Muscle of back (tissue), 13 donors: ENCODE data around the gene SPATA3. TPM values are rescaled to one million over a fixed set of nuclear protein-coding genes. Genes with fewer than 3 reads are reported as not detected.

Experiments used
- DNase-seq, 3 donors: peaks; one replicate each; pipeline versions ENCODE4 v3.0.0 to v3.0.0-alpha.2; 2013
- long read RNA-seq, 9 donors: transcript quantifications; one replicate each; lab custom pipeline, GENCODE V29; 2026
- polyA plus RNA-seq, 10 donors: library from polyadenylated mRNA; unstranded; fragments of 120-200 nt; gene quantifications; one replicate each; pipeline ENCODE4 v1.2.1, GENCODE V29; 2013; ENCODE audit not compliant: insufficient read length in 10 of 10

Gene SPATA3
- not detected for polyA plus RNA-seq
- long read RNA-seq, donor 1: 0 reads
- long read RNA-seq, donor 2: 0 reads
- long read RNA-seq, donor 3: 0 reads
- long read RNA-seq, donor 4: 0 reads
- long read RNA-seq, donor 5: 0 reads
- long read RNA-seq, donor 6: 0 reads
- long read RNA-seq, donor 7: 0 reads
- long read RNA-seq, donor 8: 0 reads
- long read RNA-seq, donor 9: 0 reads

DNA sequence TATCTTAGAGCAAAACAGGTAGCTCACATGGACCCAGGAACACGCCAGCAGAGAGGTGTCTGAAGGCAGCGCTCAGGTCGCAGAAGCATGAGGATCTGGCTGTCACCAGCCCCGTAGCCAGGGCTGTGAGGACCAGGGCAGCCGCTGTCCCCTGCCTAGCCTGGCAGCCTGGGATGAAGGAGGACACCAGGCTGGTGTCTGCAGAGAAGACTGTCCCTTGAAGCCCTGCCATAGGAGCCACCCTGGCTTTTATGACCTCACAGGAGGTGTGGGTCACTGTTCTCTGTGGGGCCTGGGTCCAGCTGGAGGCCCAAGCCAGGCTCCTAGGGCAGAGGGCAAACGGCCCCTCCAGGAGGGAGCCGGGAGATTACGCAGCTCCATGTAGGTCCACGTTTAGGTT is at the start of gene SPATA3:
TSS of gene SPATA3 (plus strand) at position 301 of the 400 bp plus-strand sequence. CDS start 113 bp downstream, outside the sequence.
- no peak for DNase-seq

DNA sequence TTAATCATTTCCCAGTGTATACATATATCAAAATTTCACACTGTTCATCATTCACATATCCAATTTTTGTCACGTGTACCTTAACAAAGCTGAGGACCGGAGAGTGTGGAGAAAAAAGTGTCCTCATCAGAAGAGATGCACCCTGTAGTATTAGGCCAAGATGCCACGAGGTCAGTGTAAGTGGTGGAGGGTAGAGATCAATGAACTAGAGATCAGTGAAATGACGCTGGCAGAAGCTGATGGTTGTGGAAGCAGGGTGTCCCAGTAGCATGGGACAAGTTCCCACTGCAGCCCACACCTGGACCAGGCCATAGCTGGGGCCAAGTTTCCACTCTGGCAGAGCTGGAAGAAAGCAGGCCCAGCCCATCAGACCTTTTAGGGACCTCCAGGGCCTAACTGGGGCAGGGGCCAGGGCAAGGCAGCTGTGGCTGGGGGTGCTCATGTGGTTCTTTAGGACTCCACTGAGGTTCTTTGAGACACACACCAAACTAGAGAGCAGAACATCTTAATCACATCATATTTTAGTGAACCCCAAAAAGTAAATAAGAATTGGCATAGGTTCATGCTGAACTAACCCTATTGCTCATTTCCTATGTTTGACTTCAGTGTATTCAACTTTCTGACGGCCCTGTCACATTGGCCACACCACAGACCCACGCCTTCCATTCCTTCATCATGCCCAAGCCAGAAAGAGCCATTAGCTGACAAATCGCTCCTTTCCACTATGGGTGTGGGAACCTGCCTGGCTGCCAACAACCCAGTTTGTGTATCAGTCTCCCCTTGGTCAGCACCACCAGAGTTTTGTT is 49.3 kb upstream of the SPATA3 start:
- no peak for DNase-seq

DNA sequence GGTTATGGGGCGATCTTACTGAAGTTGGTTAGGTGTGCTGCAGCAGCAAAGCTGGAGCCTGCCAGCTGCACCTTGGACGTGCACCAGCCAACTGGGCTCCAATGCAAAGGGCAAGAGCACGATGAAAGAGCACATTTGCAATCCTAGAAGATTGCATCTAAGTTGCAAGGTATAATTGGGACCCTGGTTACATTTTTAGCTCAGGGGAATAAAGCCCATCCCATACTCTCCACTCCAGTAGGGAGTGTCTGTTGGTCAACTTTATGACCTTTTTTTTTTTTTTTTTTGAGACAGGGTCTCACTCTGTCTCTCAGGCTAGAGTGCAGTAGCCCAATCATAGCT is 48.7 kb upstream of the SPATA3 start:
- no peak for DNase-seq

DNA sequence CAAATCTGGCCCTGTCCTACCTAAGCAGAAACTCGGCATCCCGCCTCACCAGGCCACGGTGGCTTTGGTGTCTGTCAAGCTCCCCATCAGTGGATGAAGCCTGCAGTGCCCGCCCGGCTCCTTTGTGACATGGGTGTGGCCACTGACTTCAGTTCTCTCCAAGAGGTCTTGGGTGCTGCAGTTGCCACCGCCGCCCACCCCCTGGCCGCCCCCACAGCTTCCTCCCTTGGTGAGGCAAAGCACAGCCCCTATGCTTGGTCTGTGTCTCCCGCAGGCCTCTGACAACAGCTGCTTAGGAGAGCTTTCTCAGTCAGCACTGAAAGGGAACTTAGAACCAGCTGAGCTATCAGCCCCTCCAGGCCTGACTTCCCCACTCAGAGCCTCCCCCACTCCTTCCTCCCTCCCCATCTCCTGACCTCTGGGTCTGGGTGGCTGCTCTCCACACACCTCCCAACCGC is 48.0 kb upstream of the SPATA3 start:
- DNase-seq: no peak

DNA sequence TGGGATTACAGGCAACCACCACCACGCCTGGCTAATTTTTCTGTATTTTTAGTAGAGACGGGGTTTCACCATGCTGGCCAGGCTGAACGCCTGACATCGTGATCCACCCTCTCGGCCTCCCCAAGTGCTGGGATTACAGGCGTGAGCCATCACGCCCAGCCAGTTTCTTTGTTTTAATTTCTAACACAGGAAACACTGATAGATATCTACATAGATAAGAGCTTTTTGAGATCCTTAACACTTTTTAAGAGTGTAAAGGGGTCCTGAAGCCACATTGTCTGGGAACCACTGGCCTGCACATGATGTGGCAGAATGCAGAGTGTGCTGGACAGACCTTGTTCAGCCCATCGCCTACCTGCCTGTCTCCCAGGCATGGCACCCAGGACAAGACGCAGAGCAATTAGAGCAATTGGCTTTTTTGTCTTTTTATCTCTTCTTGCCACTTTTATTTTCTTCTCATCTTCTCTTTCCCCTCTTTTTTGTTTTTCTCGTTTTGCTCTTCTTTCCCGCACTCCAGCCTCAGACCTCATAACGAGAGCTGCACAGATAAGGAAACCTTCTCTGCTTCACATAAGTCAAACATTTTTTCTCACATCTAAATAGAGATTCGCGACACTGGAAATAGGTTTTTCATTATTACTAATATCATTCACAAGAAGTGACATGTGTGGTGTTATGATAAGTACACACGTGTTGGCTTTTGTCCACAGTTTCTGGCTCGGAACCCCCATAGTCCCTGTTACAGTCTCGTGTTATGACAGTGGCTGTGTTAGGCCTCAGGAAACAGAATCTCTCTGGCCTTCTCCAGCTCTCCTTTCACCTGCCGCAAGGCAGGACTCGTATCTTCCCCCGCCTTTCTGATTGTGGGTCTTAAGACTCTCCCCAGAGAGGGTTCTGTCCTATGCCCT is 45.7 kb upstream of the SPATA3 start:
- DNase-seq: no peak

DNA sequence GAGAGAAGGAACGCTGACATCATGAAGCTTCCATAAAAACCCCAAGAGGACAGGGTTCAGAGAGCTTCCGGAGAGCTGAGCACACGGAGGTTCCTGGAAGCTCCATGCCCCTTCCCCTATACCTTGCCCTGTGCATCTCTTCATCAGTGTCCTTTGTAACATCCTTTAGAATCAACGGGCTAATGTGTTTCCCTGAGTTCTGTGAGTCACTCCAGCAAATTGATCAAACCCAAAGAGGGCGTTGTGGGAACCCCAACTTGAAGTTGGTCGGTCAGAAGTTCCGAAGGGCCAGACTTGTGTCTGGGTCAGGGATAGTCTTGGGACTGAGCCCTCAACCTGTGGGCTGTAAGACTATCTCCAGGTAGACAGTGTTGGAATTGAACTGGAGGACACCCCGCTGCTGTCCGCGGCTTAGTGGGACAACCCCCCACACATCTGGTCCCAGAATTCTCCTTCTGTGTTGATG is 45.0 kb upstream of the SPATA3 start:
- DNase-seq: no peak

DNA sequence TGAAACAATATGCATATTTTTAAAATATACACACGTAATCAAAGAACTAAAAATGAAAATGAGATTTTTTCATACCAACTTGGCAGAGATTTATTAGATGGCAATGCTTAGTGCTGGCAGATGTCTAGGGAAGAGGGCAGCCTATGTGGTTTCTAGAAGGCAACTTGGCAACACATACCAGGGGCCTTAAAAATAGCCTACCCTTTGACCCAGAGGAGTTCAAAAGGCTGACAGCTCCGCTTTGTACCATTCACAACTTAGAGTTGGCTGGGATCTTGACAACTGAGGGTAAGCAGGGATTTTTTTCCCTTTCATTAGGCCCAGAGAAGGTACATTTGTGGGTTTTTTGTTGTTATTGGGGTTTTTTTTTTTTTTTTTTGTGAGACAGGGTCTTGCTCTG is 44.5 kb upstream of the SPATA3 start:
- no peak for DNase-seq

DNA sequence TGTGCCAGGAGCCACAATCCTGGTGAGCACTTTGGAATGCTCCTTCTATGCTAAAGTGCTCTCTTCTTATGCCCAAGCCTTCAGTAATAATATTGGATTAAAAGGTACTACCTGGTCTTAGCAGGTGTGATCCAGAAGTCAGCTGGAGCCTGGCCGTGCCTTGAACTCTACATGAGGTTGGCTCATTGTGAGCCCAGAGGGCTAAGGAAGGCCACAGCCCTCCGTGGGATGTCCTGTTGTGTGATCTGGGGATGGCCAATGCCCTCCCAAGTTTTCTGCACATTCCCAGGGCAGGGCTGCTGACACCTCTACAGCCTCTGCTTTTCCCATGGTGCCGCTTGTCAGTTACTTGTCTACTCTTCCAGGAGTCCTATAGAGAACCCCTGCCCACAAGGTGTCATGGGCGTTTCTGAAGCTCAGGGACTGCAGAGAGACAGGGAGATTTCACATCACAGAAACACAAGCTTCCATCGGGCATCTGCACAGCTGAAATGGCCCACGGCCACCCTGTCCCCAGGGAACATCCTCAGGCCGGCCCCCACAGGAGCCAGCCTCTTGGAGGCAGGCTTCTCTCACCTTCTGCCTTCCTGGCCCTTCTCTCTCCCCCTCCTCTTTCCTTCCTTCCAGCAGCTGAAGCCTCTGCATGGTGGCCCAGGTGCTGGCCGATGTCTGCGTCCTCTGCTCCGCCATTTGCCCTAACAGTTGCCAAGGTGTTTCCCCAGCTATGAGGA is 43.5 kb upstream of the SPATA3 start:
- no peak for DNase-seq

DNA sequence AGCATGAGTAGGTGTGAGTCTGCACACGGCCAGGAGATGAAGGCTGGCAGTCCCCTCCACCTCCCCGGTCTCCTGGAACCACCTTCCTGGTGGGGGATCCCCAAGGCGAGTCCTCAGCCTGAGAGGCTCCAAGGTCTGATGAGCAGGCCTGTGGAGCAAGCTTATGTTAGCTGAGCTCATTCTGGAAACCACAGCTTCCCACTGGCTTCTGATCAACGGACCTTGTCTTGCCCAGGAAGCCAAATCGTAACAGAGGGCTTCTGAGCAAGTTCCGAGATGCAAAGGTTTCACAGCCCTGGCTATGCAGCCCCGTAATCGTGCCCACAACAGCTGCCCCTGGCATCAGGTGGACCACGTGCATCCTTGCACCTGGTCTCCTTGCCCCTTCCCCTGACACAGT is 42.1 kb upstream of the SPATA3 start:
- no peak for DNase-seq

DNA sequence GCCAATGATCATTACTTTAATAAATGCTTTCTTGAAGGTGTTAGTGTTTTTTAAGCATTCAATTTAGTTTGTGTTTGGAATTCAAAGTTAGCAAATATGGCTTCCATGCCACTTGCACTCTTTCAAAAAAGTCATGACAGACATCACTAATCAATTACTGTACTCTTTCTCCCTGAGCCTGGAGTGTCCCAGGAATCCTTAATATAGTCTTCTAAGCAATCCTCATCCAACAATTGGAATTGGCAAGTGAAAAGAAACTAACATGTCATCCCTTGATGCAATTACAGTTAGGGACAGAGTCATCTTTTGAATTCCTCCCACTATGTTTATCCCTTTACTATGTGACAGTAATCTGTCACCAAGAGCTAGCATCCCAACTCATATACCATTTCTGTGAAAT is 41.2 kb upstream of the SPATA3 start:
- no peak for DNase-seq

DNA sequence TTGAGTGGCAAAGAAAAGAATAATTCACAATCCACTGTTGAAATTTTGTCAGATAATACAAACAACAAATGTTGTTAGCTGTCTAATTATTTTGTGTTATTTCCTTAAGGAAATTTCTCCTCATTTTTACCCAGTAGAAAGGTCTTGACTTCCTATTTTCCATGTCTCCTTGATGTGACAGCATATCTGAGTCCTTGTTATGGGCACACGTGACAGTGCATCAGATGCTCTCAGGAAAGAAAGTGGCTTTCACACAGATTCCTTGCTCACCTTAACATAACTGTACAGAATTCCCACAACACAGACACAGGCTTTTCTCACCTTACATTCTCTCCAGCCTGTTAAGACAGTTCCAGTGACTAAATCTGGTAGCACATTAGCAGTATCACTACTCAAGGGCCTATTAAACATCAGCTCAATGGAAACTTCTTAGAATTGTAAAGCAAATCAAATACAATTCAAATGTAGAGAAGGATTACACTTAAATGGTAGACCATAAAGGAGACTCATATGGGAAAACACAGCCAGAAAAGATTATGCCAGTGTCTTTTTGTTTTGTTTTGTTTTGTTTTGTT is 40.7 kb upstream of the SPATA3 start:
- DNase-seq: no peak

DNA sequence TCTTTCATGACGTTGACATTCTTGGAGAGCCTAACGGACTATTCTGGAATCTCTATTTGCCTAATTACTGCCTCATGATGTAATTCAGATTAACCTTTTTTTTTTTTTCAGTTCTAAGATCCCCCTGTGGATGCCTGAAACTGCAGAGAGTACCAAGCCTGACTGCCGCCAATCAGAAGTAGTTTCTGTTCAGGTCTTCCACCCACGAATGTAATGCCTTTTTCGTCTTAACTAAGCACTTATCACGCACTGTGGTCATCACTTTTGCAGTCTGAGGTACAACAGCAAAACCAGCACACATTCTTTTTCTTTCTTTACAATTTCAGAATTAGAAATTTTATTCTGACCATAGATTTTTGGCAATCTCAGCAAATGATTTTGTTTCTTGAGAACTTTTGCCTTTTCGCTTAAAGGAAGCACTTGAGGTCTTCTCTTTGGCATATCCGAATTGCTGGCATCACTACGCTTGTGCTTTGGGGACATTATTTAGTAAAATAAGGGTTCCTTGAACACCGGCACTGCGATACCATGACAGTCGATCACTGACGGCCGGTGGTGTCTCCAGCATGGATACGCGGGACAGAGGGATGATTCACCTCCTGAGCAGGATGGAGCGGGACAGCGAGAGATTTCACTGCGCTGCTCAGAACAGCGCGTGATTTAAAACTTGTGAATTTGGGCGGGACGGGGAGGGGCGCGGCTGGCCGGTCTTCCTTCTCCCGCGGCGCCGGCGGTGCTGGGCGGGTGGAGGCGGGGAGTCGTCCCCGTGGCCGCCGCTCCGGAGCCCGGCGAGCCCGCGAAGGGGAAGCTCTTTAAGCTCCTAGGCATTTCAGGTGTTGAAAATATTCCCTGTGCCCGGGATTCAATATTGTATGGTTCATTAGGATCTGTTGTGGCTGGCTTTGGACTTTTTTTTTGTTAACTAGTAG is 38.8 kb upstream of the SPATA3 start:
- DNase-seq: peak; percentile 7 to 67 (median 16)

DNA sequence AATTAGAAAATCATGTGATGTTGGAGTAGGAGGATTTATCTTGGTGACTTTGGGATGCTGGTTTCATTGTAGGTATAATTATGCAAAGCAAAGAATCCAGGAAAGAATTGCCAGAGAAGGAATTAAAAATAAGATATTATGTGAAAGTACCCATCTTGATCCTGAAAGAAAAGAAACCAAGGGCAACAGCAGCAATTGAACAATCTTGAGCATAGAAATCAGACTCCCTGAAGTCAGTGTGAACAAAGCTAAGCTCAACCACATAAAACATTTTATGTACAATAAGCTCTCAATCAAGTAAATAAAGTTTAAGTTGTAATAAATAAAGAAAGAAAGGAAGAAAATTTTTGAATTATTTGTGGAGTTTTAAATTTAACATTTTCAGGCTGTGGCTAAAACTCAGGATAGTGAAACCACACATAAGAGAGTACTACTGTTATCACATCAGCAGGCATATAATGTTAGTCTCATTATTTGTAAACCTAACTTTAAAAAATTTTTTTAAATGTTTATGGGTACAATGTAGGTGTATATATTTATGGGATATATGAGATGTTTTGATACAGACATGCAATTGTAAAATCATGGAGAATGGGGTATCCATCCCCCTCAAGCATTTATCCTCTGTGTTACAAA is 38.0 kb upstream of the SPATA3 start:
- no peak for DNase-seq

DNA sequence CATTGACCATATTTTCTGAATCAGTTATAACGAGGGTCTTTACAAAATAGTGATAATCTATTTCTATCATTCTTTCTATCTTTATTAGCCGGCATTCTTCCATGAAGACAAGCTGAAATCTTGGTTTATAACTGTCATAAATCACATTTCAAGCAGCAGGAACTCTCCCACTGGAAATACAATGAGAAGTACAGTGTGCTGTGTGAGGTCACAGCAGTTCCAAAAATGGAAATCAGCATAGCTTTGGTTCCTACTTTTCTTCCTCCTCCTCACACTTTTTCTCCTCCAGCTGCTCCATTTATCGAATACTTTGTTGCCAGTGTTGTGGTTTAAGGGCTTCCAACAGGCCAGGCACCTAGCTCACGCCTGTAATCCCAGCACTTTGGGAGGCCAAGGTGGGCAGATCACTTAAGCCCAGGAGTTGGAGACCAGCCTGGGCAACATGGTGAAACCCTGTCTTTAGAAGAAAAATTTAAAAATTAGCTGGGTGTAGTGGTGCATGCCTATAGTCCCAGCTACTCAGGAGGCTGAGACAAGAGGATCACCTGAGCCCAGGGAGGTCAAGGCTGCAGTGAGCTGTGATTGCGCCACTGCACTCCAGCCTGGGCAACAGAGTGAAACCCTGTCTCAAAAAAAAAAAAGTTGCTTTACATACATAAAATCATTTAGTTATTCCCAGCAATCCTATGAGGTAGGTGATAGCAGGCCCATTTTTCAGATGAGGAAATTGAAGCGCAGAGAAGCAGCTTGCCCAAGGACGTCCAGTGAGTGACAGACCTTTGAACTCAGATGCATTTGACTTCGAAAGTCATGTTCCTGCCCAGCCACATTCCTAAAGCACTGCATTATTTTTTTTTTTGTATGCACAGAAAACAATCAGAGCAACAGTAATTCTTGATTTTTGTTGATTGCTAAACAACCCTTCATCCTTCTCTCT is 36.8 kb upstream of the SPATA3 start:
- DNase-seq: no peak

DNA sequence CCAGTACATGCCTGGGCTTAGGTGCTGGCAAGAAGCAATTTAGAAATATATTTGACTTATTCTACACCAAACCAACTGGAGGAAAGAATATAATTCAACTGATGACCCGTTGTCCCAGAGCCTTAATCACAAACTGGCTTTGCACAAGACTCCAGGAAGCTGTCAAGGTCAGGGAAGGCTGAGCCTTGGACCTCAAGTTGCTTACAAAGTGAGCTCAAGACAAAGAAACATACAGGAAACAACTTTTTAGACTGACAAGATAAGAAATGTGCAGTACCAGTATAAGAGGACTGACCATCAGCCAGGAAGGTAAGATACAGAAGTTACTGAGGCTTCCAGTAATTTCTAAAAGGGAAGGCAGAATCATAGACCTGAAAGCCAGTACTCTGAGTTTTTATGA is 35.9 kb upstream of the SPATA3 start:
- DNase-seq: no peak

DNA sequence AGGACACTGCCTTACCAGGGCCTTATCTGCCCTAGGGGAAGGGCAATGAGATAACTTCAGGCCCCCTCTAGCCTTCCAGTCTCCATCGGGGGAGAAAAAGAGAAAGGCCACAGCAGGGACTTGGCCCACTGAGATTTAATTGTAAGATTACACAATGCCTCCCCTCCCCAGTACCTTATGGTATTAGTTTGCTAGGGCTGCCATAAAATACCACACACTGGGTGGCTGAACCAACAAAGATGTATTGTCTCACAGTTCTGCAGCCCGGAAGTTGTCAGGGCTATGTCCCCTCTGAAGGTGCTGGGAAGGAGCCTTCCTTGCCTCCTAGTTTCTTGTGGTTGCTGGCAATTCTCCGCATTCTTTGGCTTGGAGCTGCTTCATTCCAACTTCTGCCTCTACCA is 34.8 kb upstream of the SPATA3 start:
- no peak for DNase-seq

DNA sequence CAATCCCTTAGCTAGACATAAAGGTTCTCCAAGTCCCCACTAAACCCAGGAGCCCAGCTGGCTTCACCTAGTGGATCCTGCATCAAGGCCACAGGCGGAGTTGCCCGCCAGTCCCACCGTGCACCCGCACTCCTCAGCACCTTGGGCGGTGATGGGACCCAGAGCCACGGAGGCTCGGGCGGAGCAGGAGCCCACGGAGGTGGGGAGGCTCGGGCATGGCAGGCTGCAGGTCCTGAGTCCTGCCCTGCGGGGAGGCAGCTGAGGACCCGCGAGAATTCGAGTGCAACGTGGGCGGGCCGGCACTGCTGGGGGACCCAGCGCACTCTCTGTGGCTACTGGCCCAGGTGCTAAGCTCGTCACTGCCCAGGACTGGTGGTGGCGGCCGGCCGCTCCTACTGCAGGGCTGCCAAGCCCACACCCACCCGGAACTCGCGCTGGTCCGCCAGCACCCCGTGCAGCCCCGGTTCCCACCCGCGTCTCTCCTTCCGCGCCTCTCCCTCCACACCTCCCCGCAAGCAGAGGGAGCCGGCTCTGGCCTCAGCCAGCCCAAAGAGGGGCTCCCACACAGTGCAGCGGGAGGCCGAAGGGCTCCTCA is 31.7 kb upstream of the SPATA3 start:
- DNase-seq: no peak

DNA sequence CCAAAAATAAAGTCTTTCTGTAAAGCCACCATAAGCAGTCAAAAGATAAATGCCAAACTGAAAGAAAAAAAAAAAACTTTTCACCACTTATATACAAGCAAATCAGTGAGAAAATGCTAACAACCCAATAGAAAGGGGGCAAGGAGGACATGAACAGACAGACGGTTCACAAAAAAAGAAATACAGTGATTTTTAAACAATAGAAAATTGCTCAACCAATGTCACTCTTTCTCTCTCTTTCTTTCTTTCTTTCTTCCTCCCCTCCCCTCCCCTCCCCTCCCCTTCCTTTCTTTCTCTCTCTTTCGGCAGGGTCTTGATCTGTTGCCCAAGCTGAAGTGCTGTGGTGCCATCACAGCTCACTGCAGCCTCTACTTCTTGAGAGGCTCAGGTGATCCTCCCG is 28.8 kb upstream of the SPATA3 start:
- DNase-seq: no peak
